A549 (cell line): Measurements from ENCODE around the gene SLC10A1. TPM values are rescaled to one million over a fixed set of nuclear protein-coding genes. Genes with fewer than 3 reads are reported as not detected.

ENCODE experiments used
- ATAC-seq, 2 experiments: fragments of 200-7000 bp in 1 of 2; fragments of >200 bp in 1 of 2; cut with Nextera tagmentation in 1 of 2; cut with Tn5 transposase in 1 of 2; 3 replicates each; pipeline versions ENCODE4 v1.8.0 to v1.9.1; 2018 to 2020; ENCODE audit warnings: mild to moderate bottlenecking in 1 of 2, moderate library complexity in 1 of 2
- CTCF ChIA-PET: fragments of 300-600 bp; sonication (Branson Sonifier 250); formaldehyde crosslinking; extraction: SDS; loops from one replicate; lab custom pipeline; 2021; ENCODE audit warnings: antibody characterized with exemption, inconsistent platforms; lab: Yijun Ruan, JAX
- POLR2A ChIA-PET: fragments of 350-600 bp; formaldehyde crosslinking; extraction: SDS; loops from one replicate; lab custom pipeline; 2021; ENCODE audit warnings: antibody characterized with exemption, inconsistent platforms; lab: Yijun Ruan, JAX
- DNase-seq, 2 experiments: peaks; one replicate each; pipeline versions ENCODE4 v3.0.0 to v3.0.0-alpha.2; 2011 to 2016; ENCODE audit warnings: low read depth in 1 of 2, low spot score in 1 of 2
- FAIRE-seq: peaks from 2 replicates; lab custom pipeline; 2011; peaks lifted over from hg19 to GRCh38; lab: Jason Lieb, UNC
- H3K27ac ChIP-seq, 2 experiments: fragments of >200 bp; sonication (Bioruptor Twin); formaldehyde crosslinking; 3 replicates each; pipeline ENCODE4 v1.5.1; 2016 to 2017
- H3K4me1 ChIP-seq: fragments of >200 bp; sonication (Bioruptor Twin); formaldehyde crosslinking; 3 replicates; pipeline ENCODE4 v1.6.1; 2016
- H3K4me2 ChIP-seq: fragments of >200 bp; sonication (Bioruptor Twin); formaldehyde crosslinking; 3 replicates; pipeline ENCODE4 v1.6.1; 2016
- H3K4me3 ChIP-seq: fragments of >200 bp; sonication (Bioruptor Twin); formaldehyde crosslinking; 3 replicates; pipeline ENCODE4 v1.5.1; 2016
- H3K9me3 ChIP-seq: fragments of >200 bp; sonication (Bioruptor Twin); formaldehyde crosslinking; 3 replicates; pipeline ENCODE4 v1.6.1; 2016
- BCL3 ChIP-seq: fragments of >200 bp; sonication (Bioruptor Twin); formaldehyde crosslinking; IDR thresholded peaks from 3 replicates; pipeline ENCODE4 v1.6.1; 2016
- BHLHE40 ChIP-seq: IDR thresholded peaks from 2 replicates; pipeline ENCODE4 v1.6.1; 2012; ENCODE audit warnings: low read depth, low read length, inconsistent platforms
- CEBPB ChIP-seq, 2 experiments: fragments of >200 bp in 1 of 2; sonication (Bioruptor Twin) in 1 of 2; formaldehyde crosslinking in 1 of 2; IDR thresholded peaks; 2 replicates each; pipeline ENCODE4 v1.6.1; 2012 to 2016
- FOSB ChIP-seq: fragments of 250-450 bp; sonication (Bioruptor Pico); IDR thresholded peaks from 2 replicates; pipeline ENCODE4 v1.5.0; 2020; ENCODE audit warnings: mild to moderate bottlenecking, moderate library complexity
- FOSL2 ChIP-seq, 2 experiments: fragments of 450-650 bp in 1 of 2; fragments of >200 bp in 1 of 2; sonication (Bioruptor Twin) in 1 of 2; formaldehyde crosslinking; IDR thresholded peaks; 2 replicates each; pipeline versions ENCODE4 v1.5.0 to v1.6.1; 2016 to 2020; ENCODE audit warnings: mild to moderate bottlenecking in 1 of 2, moderate library complexity in 1 of 2
- FOXS1 ChIP-seq: fragments of 250-450 bp; sonication (Bioruptor Pico); IDR thresholded peaks from 2 replicates; pipeline ENCODE4 v1.5.0; 2020; ENCODE audit warnings: mild to moderate bottlenecking, moderate library complexity
- HDAC2 ChIP-seq: fragments of 200-600 bp; sonication (generic); IDR thresholded peaks from 2 replicates; pipeline ENCODE4 v1.6.1; 2016
- HOXA7 ChIP-seq: fragments of 250-450 bp; sonication (Bioruptor Pico); IDR thresholded peaks from 2 replicates; pipeline ENCODE4 v1.5.0; 2020; ENCODE audit warnings: mild to moderate bottlenecking, moderate library complexity
- HOXB13 ChIP-seq: fragments of 250-450 bp; sonication (Bioruptor Pico); IDR thresholded peaks from 2 replicates; pipeline ENCODE4 v1.5.0; 2020; ENCODE audit warnings: low read depth, mild to moderate bottlenecking, moderate library complexity
- JUN ChIP-seq, 2 experiments: fragments of >200 bp; sonication (Bioruptor Twin); formaldehyde crosslinking; IDR thresholded peaks; 2 replicates in 1 of 2; 3 replicates in 1 of 2; pipeline ENCODE4 v1.6.1; 2016 to 2017
- NFE2L2 ChIP-seq: fragments of 150-350 bp; conservative IDR thresholded peaks from 2 replicates; pipeline ENCODE4 v1.6.1; 2014; ENCODE audit warnings: low read length
- NR3C1 ChIP-seq: fragments of >200 bp; sonication (Bioruptor Twin); formaldehyde crosslinking; IDR thresholded peaks from 3 replicates; pipeline ENCODE4 v1.6.1; 2017
- POLR2A ChIP-seq: IDR thresholded peaks from 2 replicates; pipeline ENCODE4 v1.6.1; 2012; ENCODE audit warnings: mild to moderate bottlenecking, low read length
- RCOR1 ChIP-seq: fragments of 150-350 bp; IDR thresholded peaks from 2 replicates; pipeline ENCODE4 v1.6.1; 2014; ENCODE audit warnings: antibody characterized with exemption, low read length, low read depth
- REST ChIP-seq: fragments of 200-600 bp; sonication (generic); IDR thresholded peaks from 2 replicates; pipeline ENCODE4 v1.6.1; 2016; ENCODE audit warnings: antibody characterized with exemption, mild to moderate bottlenecking, moderate library complexity
- RNF2 ChIP-seq: fragments of 200-600 bp; sonication (generic); IDR thresholded peaks from 2 replicates; pipeline ENCODE4 v1.6.1; 2016; ENCODE audit warnings: low read depth, mild to moderate bottlenecking, antibody characterized with exemption, moderate library complexity, borderline replicate concordance
- ZSCAN20 ChIP-seq: fragments of 250-450 bp; sonication (Bioruptor Pico); IDR thresholded peaks from 2 replicates; pipeline ENCODE4 v1.8.0; 2022; ENCODE audit warnings: mild to moderate bottlenecking, moderate library complexity
- WGBS: methylation state at CpG from one replicate; pipeline ENCODE4 v1.1.6; 2017; ENCODE audit errors: missing lambda C conversion rate; 5-methylcytosine and 5-hydroxymethylcytosine counted together
- polyA plus RNA-seq, 4 experiments: library from polyadenylated mRNA; depleted of rRNA in 3 of 4; stranded (reverse); fragments of >200 nt; fragmentation: RNase III in 1 of 4; extraction: RNeasy Plus Mini Kit Qiagen cat#74134 plus additional on column Dnase treatment in 1 of 4; gene quantifications; 2 replicates in 3 of 4; 3 replicates in 1 of 4; pipeline ENCODE4 v1.2.3, GENCODE V29; 2011 to 2017
- TF ChIP-seq, protein P1 (sequence below): fragments of >200 bp; sonication (Bioruptor Twin); formaldehyde crosslinking; IDR thresholded peaks from 3 replicates; pipeline ENCODE4 v1.5.1; 2016
- TF ChIP-seq, protein P2 (sequence below): IDR thresholded peaks from 2 replicates; pipeline ENCODE4 v1.6.1; 2012
- TF ChIP-seq, protein P3 (sequence below): fragments of 250-450 bp; sonication (Bioruptor Pico); IDR thresholded peaks from 2 replicates; pipeline ENCODE4 v1.5.0; 2020; ENCODE audit warnings: low read depth, mild to moderate bottlenecking, moderate library complexity

The SLC10A1 gene
- polyA plus RNA-seq, 2 of the 4 experiments (the other 2 are of a cell fraction) = not detected

- H3K9me3 ChIP-seq = no peaks in the 10 kb centered on the region
- no peak for FAIRE-seq
- H3K27ac ChIP-seq = no peak overlapping the region
- ChIA-PET POLR2A (no interaction called here), CTCF (no interaction called here)
- no peak for DNase-seq
- whole genome bisulfite sequencing = 94% methylated on average over 16 of the region's 16 CpGs
- H3K4me2 ChIP-seq = no peak overlapping the region
- TF ChIP-seq, protein P1, sequence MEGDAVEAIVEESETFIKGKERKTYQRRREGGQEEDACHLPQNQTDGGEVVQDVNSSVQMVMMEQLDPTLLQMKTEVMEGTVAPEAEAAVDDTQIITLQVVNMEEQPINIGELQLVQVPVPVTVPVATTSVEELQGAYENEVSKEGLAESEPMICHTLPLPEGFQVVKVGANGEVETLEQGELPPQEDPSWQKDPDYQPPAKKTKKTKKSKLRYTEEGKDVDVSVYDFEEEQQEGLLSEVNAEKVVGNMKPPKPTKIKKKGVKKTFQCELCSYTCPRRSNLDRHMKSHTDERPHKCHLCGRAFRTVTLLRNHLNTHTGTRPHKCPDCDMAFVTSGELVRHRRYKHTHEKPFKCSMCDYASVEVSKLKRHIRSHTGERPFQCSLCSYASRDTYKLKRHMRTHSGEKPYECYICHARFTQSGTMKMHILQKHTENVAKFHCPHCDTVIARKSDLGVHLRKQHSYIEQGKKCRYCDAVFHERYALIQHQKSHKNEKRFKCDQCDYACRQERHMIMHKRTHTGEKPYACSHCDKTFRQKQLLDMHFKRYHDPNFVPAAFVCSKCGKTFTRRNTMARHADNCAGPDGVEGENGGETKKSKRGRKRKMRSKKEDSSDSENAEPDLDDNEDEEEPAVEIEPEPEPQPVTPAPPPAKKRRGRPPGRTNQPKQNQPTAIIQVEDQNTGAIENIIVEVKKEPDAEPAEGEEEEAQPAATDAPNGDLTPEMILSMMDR = no peak
- TF ChIP-seq HOXA7 (CRISPR knock-in tag) = no peak
- TF ChIP-seq FOXS1 (CRISPR knock-in tag) = no peak
- no peak for ATAC-seq
- H3K4me1 ChIP-seq = peaks cover 17% of the 10 kb centered on the region; the same call in 2 of the 3 replicates
- H3K4me3 ChIP-seq = no peak overlapping the region
Measured at GRCh38 chr14:69771136-69771535, 25.9 kb downstream of the SLC10A1 start.

DNA sequence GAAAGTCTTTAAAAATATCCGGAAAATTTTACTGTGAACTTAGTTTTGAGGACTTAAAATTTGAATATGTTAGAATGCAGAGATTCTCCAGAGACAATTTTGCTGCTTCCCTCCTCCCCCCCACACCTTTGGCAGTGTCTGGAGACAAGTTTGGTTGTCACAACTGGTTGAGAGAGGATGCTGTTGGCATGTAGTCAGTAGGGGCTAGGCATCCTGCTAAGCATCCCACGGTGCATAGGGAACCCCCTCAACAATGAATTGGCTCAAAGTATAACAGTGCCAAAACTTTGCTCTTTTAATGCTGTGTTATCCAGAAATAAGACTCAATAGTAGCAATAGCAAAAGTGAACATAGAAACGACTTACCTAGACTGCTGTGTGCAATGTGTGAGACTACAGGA lies 26.5 kb downstream of the SLC10A1 start:
- ATAC-seq = no peak
- WGBS = 65% methylated on average over 3 of the region's 3 CpGs
- POLR2A ChIA-PET = interaction anchor here (0.6 kb wide), 1 partner anchor 138 kb away, joined by 3 read pairs; no protein-coding TSS in a partner anchor
- no peak for FAIRE-seq
- no peaks in the 10 kb centered on the region for H3K9me3 ChIP-seq
- no peak overlapping the region for H3K27ac ChIP-seq
- H3K4me1 ChIP-seq = peaks cover 17% of the 10 kb centered on the region; the same call in 2 of the 3 replicates
- TF ChIP-seq BCL3 (no peak), BHLHE40 (no peak), FOSB (CRISPR knock-in tag) (no peak), NR3C1 (no peak), HOXB13 (no peak), POLR2A (no peak), RNF2 (no peak), RCOR1 (no peak), HDAC2 (no peak), JUN (IDR thresholded peaks at IDR 0.05) (no peak), CEBPB (IDR thresholded peaks at IDR 0.05) (no peak), ZSCAN20 (CRISPR knock-in tag) (no peak), NFE2L2 (no peak), REST (no peak), FOSL2 (IDR thresholded peaks at IDR 0.05) (no peak), FOSL2 (CRISPR knock-in tag; IDR thresholded peaks at IDR 0.05) (no peak)
- TF ChIP-seq, protein P1 = no peak
- TF ChIP-seq, protein P2, sequence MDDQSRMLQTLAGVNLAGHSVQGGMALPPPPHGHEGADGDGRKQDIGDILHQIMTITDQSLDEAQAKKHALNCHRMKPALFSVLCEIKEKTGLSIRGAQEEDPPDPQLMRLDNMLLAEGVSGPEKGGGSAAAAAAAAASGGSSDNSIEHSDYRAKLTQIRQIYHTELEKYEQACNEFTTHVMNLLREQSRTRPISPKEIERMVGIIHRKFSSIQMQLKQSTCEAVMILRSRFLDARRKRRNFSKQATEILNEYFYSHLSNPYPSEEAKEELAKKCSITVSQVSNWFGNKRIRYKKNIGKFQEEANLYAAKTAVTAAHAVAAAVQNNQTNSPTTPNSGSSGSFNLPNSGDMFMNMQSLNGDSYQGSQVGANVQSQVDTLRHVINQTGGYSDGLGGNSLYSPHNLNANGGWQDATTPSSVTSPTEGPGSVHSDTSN = no peak
- TF ChIP-seq, protein P3, sequence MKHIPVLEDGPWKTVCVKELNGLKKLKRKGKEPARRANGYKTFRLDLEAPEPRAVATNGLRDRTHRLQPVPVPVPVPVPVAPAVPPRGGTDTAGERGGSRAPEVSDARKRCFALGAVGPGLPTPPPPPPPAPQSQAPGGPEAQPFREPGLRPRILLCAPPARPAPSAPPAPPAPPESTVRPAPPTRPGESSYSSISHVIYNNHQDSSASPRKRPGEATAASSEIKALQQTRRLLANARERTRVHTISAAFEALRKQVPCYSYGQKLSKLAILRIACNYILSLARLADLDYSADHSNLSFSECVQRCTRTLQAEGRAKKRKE = no peak
- no peak overlapping the region for H3K4me2 ChIP-seq
- H3K4me3 ChIP-seq = no peak overlapping the region
- DNase-seq = no peak
- CTCF ChIA-PET = no interaction called here
